CD4-positive, alpha-beta T cell treated with Interleukin-6 at 100 ng/mL for 8 hours (primary cell): Measurements from ENCODE around the gene RIPK3.
"Not testable (repeated sequence)": the region's sequence is repeated elsewhere in the genome, so short reads cannot be mapped to it uniquely, and the experiment has no call there.

Experiments used
- DNase-seq: peaks from one replicate; pipeline ENCODE4 v3.0.0-alpha.2; 2020; ENCODE audit warnings: mixed read lengths, low spot score

Gene RIPK3

DNA sequence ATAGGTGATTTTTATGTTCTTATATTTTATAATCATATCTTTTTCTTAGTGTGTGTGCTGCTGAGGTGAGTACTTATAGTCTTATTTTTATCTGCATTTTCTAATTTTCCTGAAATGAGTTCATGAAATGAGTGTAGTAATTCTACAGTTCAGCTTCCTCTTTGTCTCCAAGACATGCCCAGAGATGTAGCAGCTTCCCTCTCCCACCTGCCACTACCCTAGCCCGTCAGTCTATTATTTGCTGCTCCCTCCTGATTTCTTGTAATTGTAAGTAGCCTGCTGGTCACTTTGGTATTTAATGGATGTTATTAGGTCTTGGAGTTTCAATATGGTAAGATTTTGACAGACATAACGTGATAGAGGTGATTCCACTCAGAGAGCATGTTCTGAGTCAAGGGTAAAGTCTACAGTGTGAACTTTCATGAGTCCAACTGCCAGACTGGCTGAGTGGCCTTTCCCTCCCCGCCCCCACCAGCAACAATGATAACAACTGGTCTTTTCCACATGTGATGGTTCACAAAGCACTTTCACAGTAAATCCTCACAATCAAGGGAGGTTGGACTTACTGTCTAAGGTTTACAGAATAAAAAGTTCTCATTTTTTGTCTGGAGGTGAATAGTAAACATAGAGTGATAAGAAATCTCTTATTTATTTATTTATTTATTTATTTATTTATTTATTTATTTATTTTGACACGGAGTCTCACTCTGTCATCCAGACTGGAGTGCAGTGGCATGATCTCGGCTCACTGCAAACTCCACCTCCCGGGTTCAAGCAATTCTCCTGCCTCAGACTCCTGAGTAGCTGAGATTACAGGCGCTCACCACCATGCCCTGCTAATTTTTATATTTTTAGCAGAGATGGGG, 4.2 kb upstream of the RIPK3 start:
- no peak for DNase-seq

- DNase-seq: no peak
These were observed 3.1 kb upstream of the RIPK3 start for GRCh38 chr14:24342889-24343288.

DNA sequence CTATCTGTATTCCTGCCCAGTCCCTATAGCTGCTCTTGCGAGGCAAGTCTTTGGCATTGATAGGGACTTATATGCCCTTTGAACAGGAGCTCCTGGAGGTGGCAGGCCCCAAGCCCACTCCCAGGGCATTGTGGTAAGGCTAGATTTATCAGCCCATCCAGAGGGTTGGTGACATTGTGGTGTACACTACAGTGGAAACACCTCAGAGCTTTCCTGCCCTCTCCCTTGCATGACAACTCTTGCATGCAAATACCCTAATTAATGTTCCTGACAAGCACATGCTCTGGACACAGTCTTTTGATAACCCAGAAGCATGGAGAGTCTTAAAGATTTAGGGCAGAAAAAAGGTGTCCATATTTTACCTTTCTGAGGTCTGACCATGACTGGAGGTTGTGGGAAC, 815 bp upstream of the RIPK3 start:
- no peak for DNase-seq

- DNase-seq: no peak
These were observed 948 bp downstream of the RIPK3 start for GRCh38 chr14:24338843-24339242.

GRCh38 chr14:24337824-24338175, 2.0 kb downstream of the RIPK3 start:
- no peak for DNase-seq

DNA sequence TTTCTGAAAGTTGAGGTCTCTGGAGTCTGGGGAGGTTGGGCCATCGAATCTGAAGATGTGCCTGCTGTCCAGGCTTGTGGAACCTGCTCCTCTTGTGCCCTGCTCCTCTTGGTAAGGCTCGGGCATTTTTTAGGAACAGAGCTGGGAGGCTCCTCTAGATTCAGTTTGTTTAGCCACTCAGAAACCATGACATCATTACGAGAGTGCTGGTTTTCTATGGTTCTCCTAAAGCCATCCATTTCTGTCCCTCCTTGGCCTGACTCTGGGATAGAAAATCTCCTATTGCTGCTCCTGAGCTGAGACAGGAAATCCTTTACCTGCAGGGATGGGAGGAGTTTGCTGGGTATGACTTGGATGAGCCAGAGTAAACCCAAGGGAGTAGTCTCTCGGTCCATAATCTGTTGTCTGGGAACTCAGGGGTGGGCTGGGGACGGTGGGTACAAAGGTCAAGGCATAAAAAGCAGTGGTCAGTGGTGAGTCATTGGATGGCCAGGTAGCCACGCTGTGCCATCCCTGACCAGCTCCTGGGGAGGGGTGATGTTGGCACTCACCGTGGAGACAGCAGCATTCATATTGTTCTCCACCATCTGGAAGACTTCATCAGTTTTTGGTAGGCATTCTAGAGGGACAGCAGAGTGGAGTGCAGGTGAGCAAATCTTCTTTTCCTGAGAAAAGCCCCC, 2.5 kb downstream of the RIPK3 start:
- no peak for DNase-seq

DNA sequence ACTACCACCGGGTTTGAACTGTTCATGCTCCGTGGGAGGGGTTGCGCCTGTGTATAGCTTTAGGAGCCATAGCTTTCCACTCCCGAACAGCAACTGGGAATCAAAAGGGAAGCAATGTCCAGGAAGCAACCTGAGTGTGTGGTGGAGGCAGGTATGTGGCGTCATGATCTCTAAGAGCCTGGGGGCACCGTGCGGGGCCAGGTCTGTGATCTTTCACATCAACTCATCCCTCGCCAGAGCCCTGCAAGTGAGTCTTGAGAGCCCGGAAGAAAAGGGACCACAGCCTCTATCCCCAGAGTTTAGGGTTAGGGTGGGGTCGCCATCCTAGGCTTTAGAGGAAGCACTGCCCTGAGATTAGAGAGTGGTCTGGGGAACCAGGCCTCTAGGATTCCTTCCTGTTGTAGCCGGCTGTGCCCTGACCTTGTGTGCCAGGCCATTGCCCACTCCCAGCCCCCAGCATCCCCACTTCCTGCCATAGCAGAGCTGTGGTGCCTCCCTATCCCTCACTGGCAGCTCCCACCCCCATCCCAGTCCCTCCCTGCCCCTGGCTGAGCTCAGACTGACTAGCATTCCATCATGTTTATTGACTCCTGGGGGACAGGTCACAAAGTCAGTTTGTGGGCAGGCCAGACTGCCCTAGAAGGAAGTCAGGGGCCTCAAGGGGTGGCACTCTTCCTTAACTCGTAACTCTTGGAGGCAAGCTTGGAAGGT, 4.2 kb downstream of the RIPK3 start:
- DNase-seq: no peak

- DNase-seq: no peak
These were observed 5.1 kb downstream of the RIPK3 start, which contains the start of gene ADCY4 for GRCh38 chr14:24334431-24335291. TSS of gene ADCY4 (minus strand) at chr14:24335071. CDS start at chr14:24334652, 419 bp downstream.

GRCh38 chr14:24332268-24332993, 7.4 kb downstream of the RIPK3 start:
- peak; percentile 92 for DNase-seq

DNA sequence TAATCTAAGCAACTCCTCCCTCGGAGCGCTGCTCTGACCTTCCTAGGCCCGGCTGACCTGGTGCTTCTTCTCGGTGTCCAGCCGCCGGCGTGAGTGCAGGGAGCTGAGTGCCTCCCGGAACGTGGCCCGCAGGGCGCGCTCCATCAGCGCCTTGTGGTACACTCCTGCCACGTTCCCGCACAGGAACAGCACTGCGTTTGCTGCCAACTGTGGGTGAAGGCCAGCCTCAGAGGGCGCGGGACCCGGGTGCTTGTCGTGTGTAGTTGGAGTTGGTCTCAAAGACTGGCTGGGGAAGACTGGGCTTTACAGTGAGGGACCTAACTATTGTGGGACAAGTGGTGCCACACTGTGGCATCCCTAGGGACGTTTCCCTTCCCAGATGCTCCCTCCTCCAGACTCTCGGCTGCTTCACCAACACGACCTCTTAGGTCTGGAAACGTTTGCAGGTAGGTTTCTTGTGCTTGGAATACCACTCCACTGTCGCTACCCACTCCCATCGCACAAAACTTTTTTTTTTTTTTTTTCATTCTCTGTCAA, 8.0 kb downstream of the RIPK3 start:
- no peak for DNase-seq

GRCh38 chr14:24330973-24331674, 8.7 kb downstream of the RIPK3 start:
- no peak for DNase-seq

DNA sequence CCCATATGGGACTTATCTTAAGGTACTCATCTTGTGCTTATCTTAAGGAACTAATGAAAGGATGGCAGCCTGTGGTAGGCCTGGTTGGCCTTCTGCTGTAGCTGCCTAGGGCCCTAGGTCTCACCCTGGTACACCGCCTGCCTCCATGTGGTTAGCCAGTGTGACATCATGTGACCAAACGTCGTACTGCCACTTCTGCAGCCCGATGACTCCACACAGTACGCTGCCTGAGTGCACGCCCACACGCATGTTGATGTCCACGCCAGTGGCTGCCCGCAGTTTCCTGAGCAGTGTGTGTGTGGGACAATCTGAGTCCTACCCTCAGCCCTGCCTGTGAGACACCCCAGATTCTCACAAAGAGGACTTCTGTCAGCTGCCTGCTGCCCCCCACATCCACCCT, 10.1 kb downstream of the RIPK3 start:
- peak; percentile 61 for DNase-seq

- no peak for DNase-seq
These were observed 10.6 kb downstream of the RIPK3 start for GRCh38 chr14:24329073-24329663.

GRCh38 chr14:24327914-24328313, 11.9 kb downstream of the RIPK3 start:
- not testable (repeated sequence) for DNase-seq

DNA sequence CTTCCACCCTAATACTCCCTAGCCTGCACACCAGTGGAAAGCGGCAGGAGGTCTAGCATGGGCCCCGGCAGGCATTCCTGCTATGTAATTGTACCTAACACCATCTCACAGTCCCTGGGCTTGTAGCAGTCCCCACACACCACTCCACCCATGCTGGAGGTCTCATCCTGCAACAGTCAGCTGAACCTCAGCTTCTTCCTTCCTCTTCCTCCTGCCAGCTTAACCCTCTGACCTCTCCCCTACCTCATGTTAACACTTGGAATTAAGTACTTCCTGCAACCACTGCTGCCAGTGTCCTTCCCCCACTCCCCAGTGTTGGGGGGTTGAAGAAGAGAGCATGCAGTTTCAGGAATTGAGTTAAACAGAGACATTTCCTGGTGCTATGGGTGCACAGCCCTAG, 12.5 kb downstream of the RIPK3 start:
- no peak for DNase-seq

GRCh38 chr14:24325963-24326362, 13.8 kb downstream of the RIPK3 start:
- DNase-seq: no peak

DNA sequence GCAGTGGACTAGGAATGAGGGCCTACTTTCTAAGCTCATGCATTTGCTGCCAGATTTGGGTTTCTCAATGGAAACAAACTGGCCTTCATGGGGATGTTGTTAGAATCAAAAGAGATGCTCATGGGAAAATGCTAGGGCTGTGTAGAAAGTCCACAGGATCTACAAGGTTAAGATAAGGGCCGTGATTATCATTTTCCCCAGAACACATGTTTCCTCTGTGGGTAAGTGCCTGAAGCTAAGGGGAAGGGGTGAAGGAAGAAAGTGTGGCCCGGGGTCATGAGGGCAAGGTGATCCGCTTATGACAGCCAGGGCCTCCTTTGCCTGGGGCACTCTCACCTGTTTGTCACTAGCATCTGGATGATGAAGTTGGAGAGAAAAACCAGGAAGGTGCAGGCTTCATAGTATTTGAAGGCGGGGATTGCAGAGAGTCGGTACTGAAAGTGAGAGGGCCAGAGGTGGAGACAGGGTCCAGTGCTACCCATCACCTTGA, 14.7 kb downstream of the RIPK3 start:
- no peak for DNase-seq

- no peak for DNase-seq
These were observed 15.8 kb downstream of the RIPK3 start for GRCh38 chr14:24324024-24324423.

DNA sequence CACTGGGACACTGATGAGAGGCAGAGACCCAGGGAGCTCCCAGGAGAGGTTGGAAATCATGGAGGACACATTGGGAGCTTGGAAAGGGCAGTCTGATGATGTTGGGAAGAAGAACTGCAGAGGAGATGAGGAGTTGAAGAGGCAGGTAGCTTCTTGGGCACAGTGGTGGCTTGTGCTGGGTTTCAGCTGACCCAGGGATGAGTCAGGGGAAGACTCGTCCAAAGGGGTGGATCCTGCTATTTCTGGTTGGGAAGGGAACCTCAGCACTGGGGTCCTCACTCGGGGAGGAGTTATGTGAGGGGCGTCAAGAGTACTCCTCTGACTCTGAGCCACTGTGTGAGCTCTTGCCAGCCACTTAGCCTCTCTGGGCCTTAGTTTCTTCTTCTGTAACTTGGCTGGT, 16.4 kb downstream of the RIPK3 start:
- no peak for DNase-seq

DNA sequence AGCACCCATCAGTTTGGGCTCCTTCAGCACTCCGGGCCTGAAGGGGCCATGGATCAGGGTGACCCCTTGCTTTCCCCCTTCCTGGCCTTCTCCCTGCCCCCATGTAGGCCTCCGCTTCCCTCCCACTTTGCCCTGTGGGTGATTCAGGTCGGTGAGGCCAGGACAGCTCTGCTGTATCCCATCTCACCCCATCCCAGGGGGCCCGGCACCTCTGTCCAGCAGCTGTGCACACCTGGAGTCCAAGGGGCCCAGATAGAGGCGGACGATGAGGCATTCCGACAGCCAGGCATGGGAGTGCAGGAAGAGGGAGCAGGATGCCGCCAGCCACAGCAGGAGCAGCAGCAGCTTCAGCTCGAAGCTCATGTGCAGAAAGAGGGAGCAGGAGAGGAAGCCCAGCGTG, 17.1 kb downstream of the RIPK3 start:
- no peak for DNase-seq
